Measurements from ENCODE around the gene COMMD1.

Gene COMMD1

GRCh38 chr2:62184512-62185230 is 279.2 kb downstream of the COMMD1 start:
- H3K4me3 ChIP-seq (ENCODE audit: extremely low read depth, insufficient read depth, low read length, poor library complexity, severe bottlenecking), result no peak overlapping the region
- no peaks in the 10 kb centered on the region for H3K36me3 ChIP-seq (ENCODE audit: control insufficient read depth, insufficient read depth, low read length)
- H3K9me3 ChIP-seq (ENCODE audit: control insufficient read depth, low read length), result no peaks in the 10 kb centered on the region
- WGBS, 2 experiments (ENCODE audit: insufficient coverage in 2 of 2), result 86 to 93% methylated on average over 1 to 3 of the region's 3 CpGs
- no peak overlapping the region for H3K27ac ChIP-seq (ENCODE audit: low read depth, low read length, severe bottlenecking)
- no peaks in the 10 kb centered on the region for H3K4me1 ChIP-seq (ENCODE audit: control insufficient read depth, insufficient read depth, low read length, poor library complexity, severe bottlenecking)
